Adrenal gland (tissue), 5 donors: Measurements from ENCODE around the gene CD177.

Experiments
- CTCF ChIP-seq, 6 experiments: fragments of 450-650 bp in 4 of 6; fragments of 200-600 bp in 2 of 6; sonication (generic) in 1 of 6; IDR thresholded peaks; 1 replicate in 5 of 6; 2 replicates in 1 of 6; pipeline versions ENCODE4 v1.5.1 to v1.8.0; 2016 to 2021; ENCODE audit warnings: antibody characterized with exemption in 6 of 6, mild to moderate bottlenecking in 2 of 6, moderate library complexity in 1 of 6
- POLR2A ChIP-seq, 2 donors: fragments of 450-650 bp; IDR thresholded peaks; one replicate each; pipeline ENCODE4 v1.6.1; 2017; ENCODE audit warnings: antibody characterized with exemption in 2 of 2, mild to moderate bottlenecking in 2 of 2, moderate library complexity in 1 of 2
- donor health status: DM: no; HTN: no; CAD: no.

DNA sequence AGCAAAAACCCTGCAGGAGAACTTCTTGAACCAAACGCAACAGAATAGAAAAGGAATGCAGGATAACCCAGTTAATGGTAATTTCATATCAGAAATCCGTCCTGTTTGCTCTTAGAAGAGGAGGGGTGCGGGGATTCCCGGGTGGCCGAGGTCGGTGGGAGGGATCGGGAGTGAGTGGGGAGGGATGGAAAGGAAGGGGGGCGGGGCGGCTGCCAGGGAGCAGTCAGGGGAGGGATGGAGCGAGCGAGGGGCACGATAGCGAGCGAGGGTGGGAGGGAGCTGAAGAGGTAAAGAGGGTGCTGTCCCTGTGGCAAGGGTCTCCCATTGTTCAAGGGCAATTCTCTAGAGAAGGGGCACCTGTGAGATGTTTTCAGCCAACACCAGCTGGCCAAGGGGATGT, 26.5 kb downstream of the CD177 start:
- no peak for TF ChIP-seq POLR2A (IDR thresholded peaks at IDR 0.05)
- no peak for TF ChIP-seq CTCF (IDR thresholded peaks at IDR 0.05)
